GM23338 (cell line): ENCODE measurements around the gene C15orf62. TPM values are rescaled to one million over a fixed set of nuclear protein-coding genes. Genes with fewer than 3 reads are reported as not detected.

Experiments
- CTCF ChIP-seq, 2 experiments: fragments of 200-600 bp in 1 of 2; sonication (generic) in 1 of 2; conservative IDR thresholded peaks; 2 replicates each; pipeline versions ENCODE4 v1.5.1 to v1.6.1; 2016 to 2017; ENCODE audit warnings: antibody characterized with exemption in 2 of 2, low read depth in 2 of 2, mild to moderate bottlenecking in 2 of 2, moderate library complexity in 1 of 2
- EZH2 ChIP-seq: fragments of 200-600 bp; sonication (generic); IDR thresholded peaks from one replicate; pipeline ENCODE4 v1.8.0; 2017; ENCODE audit warnings: antibody characterized with exemption, mild to moderate bottlenecking, low read depth; ENCODE audit not compliant: unreplicated experiment
- NANOG ChIP-seq: IDR thresholded peaks from 2 replicates; pipeline ENCODE4 v1.6.1; 2016; ENCODE audit warnings: antibody characterized with exemption, borderline replicate concordance
- POLR2AphosphoS5 ChIP-seq: IDR thresholded peaks from 2 replicates; pipeline ENCODE4 v1.6.1; 2016; ENCODE audit warnings: antibody characterized with exemption, low read depth
- STAT1 ChIP-seq: IDR thresholded peaks from one replicate; pipeline ENCODE4 v1.6.1; 2016; ENCODE audit warnings: antibody characterized with exemption; ENCODE audit not compliant: unreplicated experiment
- ZNF114 ChIP-seq: fragments of 250-450 bp; sonication (Bioruptor Pico); IDR thresholded peaks from 2 replicates; pipeline ENCODE4 v1.5.0; 2020; ENCODE audit warnings: mild to moderate bottlenecking, moderate library complexity
- ZNF462 ChIP-seq: fragments of 250-450 bp; sonication (Bioruptor Pico); IDR thresholded peaks from 2 replicates; pipeline ENCODE4 v1.5.0; 2020; ENCODE audit warnings: mild to moderate bottlenecking, moderate library complexity
- polyA plus RNA-seq: library from polyadenylated mRNA; unstranded; fragments of >200 nt; fragmentation: Nextera tagmentation; extraction: Ambion mirVana; gene quantifications from 2 replicates; pipeline ENCODE4 v1.2.1, GENCODE V29; 2016
- total RNA-seq: library from RNA; depleted of rRNA; stranded (reverse); fragments of >200 nt; shearing (Covaris generic); gene quantifications from 2 replicates; pipeline ENCODE4 v1.2.3, GENCODE V29; 2014

Gene C15orf62
- total and polyA plus RNA-seq, 2 experiments from 2014 or later = 0.16 to 0.80 TPM

- no peak for TF ChIP-seq EZH2
- TF ChIP-seq NANOG = no peak
- TF ChIP-seq ZNF114 (CRISPR knock-in tag) = no peak
- no peak for TF ChIP-seq POLR2AphosphoS5
- no peak for TF ChIP-seq CTCF (conservative IDR thresholded peaks at IDR 0.05; ENCODE audit: low read depth in 2 of 2)
- no peak for TF ChIP-seq ZNF462 (CRISPR knock-in tag)
- TF ChIP-seq STAT1 = no peak
These were observed 36.9 kb downstream of the C15orf62 start (continued) for GRCh38 chr15:40806672-40807027.
